Motor neuron (in vitro differentiated cells): ENCODE data around the gene IL20RA. TPM values are rescaled to one million over a fixed set of nuclear protein-coding genes. Genes with fewer than 3 reads are reported as not detected.

Experiments
- ATAC-seq, 8 experiments: fragments of 200-7000 bp; cut with Tn5 transposase; replicated peaks in 6 of 8; 2 replicates each; pipeline ENCODE4 v1.8.0; 2021; ENCODE audit warnings: mild to moderate bottlenecking in 8 of 8, moderate library complexity in 8 of 8
- H3K27ac ChIP-seq, 2 donors: fragments of 250-450 bp; sonication (Bioruptor Pico); 2 replicates each; pipeline ENCODE4 v1.9.0; 2021; ENCODE audit warnings: antibody characterized with exemption in 2 of 2, mild to moderate bottlenecking in 2 of 2, moderate library complexity in 1 of 2
- H3K4me1 ChIP-seq, 2 donors: fragments of 250-450 bp; sonication (Bioruptor Pico); replicated peaks in 1 of 2; 2 replicates each; pipeline ENCODE4 v1.6.1; 2021; ENCODE audit warnings: antibody characterized with exemption in 2 of 2, mild to moderate bottlenecking in 2 of 2, moderate library complexity in 1 of 2
- H3K4me3 ChIP-seq, 5 donors: fragments of 250-450 bp; sonication (Bioruptor Pico); 2 replicates each; pipeline ENCODE4 v1.9.0; 2021; ENCODE audit warnings: antibody characterized with exemption in 5 of 5, mild to moderate bottlenecking in 5 of 5, moderate library complexity in 4 of 5
- WGBS, 10 experiments: fragments of 450-650 bp; shearing (Covaris generic); methylation state at CpG; one replicate each; pipeline ENCODE4 v1.0.0; 2022; 5-methylcytosine and 5-hydroxymethylcytosine counted together
- in situ Hi-C, 9 experiments: fragments of 400-800 bp; cut with MboI; loops; one replicate each; pipeline ENCODE4 v1.15.0; 2021; ENCODE audit warnings: low sequenced_read_pairs in 9 of 9, low pct_unique_long_range_greater_than_20kb in 2 of 9; ENCODE audit not compliant: unreplicated experiment in 9 of 9
- total RNA-seq, 8 experiments: library from RNA; unstranded; fragments of 300-600 nt; gene quantifications; 2 replicates each; pipeline versions ENCODE4 v1.2.3 to v1.2.4, GENCODE V29; 2022

The IL20RA gene, protein sequence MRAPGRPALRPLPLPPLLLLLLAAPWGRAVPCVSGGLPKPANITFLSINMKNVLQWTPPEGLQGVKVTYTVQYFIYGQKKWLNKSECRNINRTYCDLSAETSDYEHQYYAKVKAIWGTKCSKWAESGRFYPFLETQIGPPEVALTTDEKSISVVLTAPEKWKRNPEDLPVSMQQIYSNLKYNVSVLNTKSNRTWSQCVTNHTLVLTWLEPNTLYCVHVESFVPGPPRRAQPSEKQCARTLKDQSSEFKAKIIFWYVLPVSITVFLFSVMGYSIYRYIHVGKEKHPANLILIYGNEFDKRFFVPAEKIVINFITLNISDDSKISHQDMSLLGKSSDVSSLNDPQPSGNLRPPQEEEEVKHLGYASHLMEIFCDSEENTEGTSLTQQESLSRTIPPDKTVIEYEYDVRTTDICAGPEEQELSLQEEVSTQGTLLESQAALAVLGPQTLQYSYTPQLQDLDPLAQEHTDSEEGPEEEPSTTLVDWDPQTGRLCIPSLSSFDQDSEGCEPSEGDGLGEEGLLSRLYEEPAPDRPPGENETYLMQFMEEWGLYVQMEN
- 1 to 10 TPM in 1 of 8 experiments, under 1 TPM in 4, not detected in 3; 0.09 to 3.5 (median 0.17) TPM for total RNA-seq

DNA sequence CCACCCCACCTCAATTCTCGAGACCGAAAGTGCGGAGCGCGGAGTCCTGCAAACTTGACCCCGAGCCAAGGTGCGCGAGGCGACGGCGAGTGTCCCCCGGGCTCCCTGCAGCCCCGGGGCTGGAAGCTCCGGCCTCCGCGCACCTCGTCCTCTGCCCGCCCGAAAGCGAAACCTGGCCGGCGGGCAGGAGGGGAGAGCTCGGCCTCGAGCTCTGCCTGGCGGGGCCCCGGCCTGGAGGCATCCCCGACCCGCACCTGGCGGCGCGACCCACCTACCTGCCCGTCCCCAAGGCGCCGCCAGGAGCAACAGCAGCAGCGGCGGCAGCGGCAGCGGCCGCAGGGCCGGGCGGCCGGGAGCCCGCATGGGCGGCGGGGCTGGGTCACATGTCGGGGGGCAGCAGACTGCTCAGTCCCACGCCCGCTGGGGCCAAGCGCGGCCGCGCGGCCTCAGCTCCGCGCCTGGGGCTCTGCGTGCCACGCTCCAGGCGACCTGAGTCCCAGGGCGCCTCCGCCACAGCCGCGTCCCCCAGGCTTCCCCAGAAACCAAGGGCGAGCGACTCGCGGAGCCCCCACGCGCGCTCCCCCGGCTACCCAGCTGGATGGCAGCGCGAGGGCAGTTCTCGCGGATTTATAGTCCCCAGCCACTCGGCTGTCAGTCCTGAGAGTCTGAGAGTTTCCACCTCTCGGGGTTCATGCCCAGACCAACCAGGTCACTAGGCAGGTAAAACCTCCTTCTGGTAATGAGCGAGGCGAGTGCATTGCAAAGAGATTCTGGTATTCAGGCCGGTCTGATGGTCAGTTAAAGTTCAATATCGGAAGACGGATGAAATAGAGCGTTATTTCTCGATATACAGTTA, at the start of gene IL20RA:
TSS of gene IL20RA (minus strand) at position 600 of the 856 bp plus-strand sequence. CDS start at position 363, 237 bp downstream.
- in situ Hi-C loops = no loop called here
- H3K4me3 ChIP-seq = peak within 1 kb of the TSS; percentile 19 to 43 (median 33)
- H3K4me1 ChIP-seq = peaks cover 0 to 3% of the 10 kb centered on the region in 2 donors
- 73 to 96% (median 90%) methylated on average over 2 to 12 of the region's 83 CpGs; no CpG with 5 or more reads in 2 of the 10 experiments for WGBS, 10 experiments
- no peak within 1 kb of the TSS for H3K27ac ChIP-seq
- ATAC-seq = peak; percentile 37 to 81 (median 51)

DNA sequence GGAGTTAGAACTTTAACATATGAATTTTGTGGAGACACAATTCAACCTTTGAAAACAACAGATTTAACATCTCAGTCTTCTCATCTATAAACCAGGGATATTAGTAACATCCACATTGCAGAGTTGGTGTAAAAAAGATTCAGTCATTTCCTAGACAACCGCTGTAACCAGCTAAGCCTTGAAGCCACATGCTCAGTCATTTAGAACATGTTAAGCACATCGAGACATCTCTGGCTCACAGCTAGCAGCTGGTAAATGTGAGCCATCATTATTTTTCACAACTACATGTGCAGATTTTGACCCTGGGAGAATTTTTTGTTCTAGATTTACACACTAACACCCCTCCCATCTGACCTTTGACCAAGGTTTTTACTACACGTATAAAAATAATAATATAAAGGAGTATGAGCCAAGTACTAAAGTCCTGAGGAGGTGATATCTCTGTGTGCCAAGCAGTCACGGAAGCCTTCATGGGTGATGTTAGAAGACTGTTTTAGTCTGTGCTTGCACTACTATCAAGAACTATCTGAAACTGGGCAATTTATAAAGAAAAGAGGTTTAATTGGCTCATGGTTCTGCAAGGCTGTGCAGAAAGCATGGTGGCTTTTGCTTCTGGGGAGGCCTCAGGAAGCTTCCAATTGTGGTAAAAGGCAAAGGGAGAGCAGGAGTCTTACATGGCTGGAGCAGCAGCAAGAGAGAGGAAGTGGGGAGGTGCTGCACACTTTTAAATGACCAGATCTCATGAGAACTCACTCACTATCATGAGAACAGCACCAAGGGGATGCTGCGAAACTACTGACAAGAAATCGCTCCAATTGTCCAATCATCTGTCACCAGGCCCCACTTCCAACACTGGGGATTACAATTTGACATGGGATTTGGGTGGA, 48.7 kb upstream of the IL20RA start:
- in situ Hi-C loops = loop anchor here in 4 of 9 experiments (10.0 to 25.0 kb wide), 3 partner anchors 169 to 551 kb away; no protein-coding TSS in a partner anchor
- ATAC-seq = no peak
- no peak overlapping the region for H3K27ac ChIP-seq
- H3K4me3 ChIP-seq = no peak overlapping the region
- 39 to 100% (median 87%) methylated on average over 1 to 6 of the region's 6 CpGs; no CpG with 5 or more reads in 1 of the 10 experiments for WGBS, 10 experiments
- peaks cover 0 to 3% of the 10 kb centered on the region in 2 donors for H3K4me1 ChIP-seq

DNA sequence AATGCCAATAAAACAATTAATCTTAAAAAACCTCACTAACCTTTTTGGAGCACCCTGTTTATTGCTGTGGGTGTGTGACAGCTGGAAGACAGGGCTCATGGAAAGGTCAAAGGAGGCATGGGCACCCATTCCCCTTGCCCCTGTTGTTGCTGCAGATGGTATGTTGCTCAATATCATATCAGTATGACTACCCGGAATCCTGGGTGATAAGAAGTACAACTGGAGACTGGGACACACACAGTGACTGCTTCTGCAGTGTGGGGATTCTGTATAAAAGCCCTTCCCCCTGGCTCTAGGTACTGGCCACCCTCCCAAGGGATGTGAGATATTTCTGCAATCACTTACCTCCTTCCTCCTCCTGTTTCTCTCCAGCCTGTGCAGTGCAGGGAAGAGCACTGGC, 47.3 kb upstream of the IL20RA start:
- no peak for ATAC-seq
- in situ Hi-C loops = loop anchor here in 4 of 9 experiments (10.0 to 25.0 kb wide), 3 partner anchors 170 to 553 kb away; no protein-coding TSS in a partner anchor
- Histone ChIP-seq H3K4me3 (no peak overlapping the region), H3K4me1 (peaks cover 0 to 3% of the 10 kb centered on the region in 2 donors), H3K27ac (no peak overlapping the region)
- 0 to 83% (median 50%) methylated on average over 1 of the region's 1 CpG; no CpG with 5 or more reads in 5 of the 10 experiments for WGBS, 10 experiments

DNA sequence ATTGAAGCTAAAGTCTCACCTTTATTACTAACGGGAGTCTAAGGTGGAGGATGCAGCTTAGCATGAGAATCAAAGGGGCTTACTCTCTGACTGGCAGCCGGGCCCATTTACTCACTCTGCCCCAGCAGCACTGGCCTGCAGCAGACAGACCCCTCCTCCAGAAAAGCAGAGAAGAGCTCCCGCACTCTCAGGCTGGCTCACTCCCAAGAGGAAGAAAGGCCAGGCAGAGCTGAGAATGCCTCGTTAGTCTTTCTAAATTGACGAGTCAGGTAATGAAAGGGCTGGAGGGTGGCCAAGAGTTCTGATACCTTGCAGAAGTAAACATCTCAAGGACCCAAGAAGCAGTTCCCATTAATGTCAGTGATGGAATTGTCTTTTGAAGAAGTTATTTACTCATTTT, 44.5 kb upstream of the IL20RA start:
- no peaks in the 10 kb centered on the region for H3K4me1 ChIP-seq
- no peak for ATAC-seq
- in situ Hi-C loops = loop anchor here in 3 of 9 experiments (25.0 kb wide), 2 partner anchors 173 to 548 kb away; no protein-coding TSS in a partner anchor
- 36 to 73% (median 58%) methylated on average over 2 to 5 of the region's 5 CpGs; no CpG with 5 or more reads in 2 of the 10 experiments for WGBS, 10 experiments
- H3K4me3 ChIP-seq = no peak overlapping the region
- no peak overlapping the region for H3K27ac ChIP-seq

DNA sequence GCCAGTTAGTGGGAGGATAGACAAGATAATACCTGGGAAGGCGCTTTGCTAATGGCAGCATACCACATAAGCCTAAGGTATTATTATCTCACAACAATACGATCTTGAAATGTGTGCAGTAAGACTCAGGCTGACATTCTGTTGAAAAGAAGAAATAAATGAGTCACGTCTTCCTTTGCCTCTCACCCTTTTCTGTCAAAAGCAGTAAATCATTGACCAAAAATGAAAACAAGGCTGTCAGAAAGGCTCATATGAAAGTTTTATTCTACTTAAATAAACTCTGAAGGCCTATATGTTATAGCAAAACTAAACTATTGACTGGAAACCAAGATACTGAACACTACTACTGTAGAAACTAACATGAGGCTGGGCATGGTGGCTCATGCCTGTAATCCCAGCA, 43.1 kb upstream of the IL20RA start:
- no peak overlapping the region for H3K4me3 ChIP-seq
- ATAC-seq = no peak
- in situ Hi-C loops = loop anchor here in 3 of 9 experiments (25.0 kb wide), 2 partner anchors 174 to 549 kb away; no protein-coding TSS in a partner anchor
- WGBS, 10 experiments = 56 to 100% (median 76%) methylated on average over 1 to 3 of the region's 3 CpGs; no CpG with 5 or more reads in 4 of the 10 experiments
- H3K4me1 ChIP-seq = no peaks in the 10 kb centered on the region
- H3K27ac ChIP-seq = no peak overlapping the region

DNA sequence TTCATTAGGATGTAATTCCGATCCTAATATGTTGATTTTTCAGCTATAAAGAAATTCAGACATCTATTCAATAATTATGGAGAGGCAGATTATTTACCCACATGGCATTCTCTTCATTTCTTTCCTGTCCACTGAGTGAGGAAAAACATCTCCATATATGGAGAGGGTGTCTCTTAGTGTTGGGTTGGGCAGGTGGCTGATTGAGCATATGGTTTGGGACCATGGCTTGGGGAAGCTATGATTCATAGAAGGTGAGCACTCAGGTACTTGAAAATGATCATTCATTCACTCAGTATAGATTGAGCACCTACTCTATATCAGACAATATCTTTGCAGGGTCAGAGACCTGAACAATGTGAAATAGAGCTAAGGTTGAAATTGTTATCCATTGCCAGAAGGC, 41.3 kb upstream of the IL20RA start:
- in situ Hi-C loops = loop anchor here in 3 of 9 experiments (25.0 kb wide), 2 partner anchors 176 to 551 kb away; no protein-coding TSS in a partner anchor
- Histone ChIP-seq H3K27ac (no peak overlapping the region), H3K4me3 (no peak overlapping the region), H3K4me1 (peaks cover 0 to 2% of the 10 kb centered on the region in 2 donors)
- no peak for ATAC-seq
- 0 to 100% (median 83%) methylated on average over 1 of the region's 1 CpG; no CpG with 5 or more reads in 2 of the 10 experiments for WGBS, 10 experiments

DNA sequence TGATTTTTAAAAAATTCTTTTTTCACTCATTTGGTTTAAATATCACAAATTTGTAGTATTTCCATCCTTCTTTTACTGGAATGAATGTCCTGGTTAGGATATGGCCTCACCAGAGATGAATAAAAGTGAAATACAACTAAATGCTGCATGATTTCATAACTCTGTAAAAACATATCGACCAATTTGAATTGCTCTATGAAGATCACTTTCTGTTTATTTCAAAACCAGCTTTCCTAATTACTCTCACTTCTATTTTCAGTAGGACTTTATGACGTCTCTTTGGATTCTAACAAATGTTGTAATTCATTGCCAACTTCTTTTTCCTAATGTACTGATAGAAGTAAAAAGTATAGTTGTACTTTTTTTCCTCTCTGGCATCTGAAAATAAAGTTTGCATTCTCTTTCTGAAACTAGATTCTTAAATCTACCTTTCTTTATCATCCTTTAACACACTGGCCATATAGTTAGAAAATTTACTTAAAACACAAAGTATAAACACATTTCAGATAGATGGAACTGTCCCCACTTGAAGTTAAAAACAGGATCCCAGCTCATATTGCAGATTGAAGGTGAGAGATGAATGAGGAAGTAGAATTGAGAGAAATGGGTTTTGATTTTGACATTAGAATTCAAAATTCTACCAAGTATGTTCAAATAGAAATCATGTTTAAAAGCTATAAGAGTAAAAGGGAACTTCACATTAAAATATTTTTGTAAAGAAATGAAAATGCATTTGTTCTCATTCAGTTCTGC, 40.3 kb upstream of the IL20RA start:
- peaks cover 0 to 2% of the 10 kb centered on the region in 2 donors for H3K4me1 ChIP-seq
- H3K4me3 ChIP-seq = no peak overlapping the region
- WGBS, 10 experiments = 10 to 100% (median 83%) methylated on average over 1 to 2 of the region's 2 CpGs
- no peak overlapping the region for H3K27ac ChIP-seq
- in situ Hi-C loops = loop anchor here in 3 of 9 experiments (25.0 kb wide), 2 partner anchors 177 to 552 kb away; no protein-coding TSS in a partner anchor
- ATAC-seq = no peak

DNA sequence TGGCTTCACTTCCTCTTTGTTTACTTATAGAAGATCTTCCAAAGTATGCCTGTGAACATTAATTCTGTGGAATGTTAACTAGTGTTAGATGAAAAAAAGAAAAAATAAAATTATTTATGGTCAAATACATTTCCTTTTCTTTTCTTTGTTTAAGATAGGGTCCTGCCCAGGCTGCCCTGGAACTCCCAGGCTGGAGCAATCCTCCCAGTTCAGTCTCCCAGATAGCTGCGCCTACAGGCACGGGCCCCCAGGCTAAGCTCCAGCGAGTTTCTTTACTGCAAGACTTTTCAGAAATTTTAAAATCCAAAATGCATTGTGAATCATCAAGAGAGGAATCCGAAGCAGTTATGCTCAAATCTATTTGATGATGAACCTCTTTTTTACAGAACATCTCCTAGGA, 39.3 kb upstream of the IL20RA start:
- Histone ChIP-seq H3K4me1 (peaks cover 0 to 2% of the 10 kb centered on the region in 2 donors), H3K27ac (no peak overlapping the region), H3K4me3 (no peak overlapping the region)
- in situ Hi-C loops = loop anchor here in 3 of 9 experiments (25.0 kb wide), 2 partner anchors 178 to 553 kb away; no protein-coding TSS in a partner anchor
- WGBS, 10 experiments = 16 to 92% (median 66%) methylated on average over 1 to 4 of the region's 4 CpGs; no CpG with 5 or more reads in 1 of the 10 experiments
- ATAC-seq = no peak

DNA sequence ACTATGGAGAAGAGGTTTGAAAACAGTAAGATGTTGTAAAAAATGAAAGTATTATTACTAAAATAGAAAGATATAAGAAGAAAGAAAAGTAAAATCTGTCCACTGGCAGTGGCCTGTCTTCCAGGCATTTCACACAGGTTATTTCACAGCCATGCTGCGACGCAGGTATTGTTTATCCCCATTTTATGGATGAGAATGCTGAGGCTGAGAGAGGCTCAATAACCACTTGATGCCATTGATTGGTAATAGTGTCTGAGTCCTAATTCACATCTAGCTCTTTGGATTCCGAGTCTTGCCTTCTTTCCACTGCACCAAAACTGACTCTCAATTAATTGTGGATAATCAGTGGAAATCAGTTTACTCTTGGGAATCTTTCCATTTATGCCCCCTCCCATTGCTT, 37.2 kb upstream of the IL20RA start:
- no peak for ATAC-seq
- in situ Hi-C loops = loop anchor here in 3 of 9 experiments (25.0 kb wide), 2 partner anchors 180 to 555 kb away; no protein-coding TSS in a partner anchor
- WGBS, 10 experiments = 70 to 100% (median 85%) methylated on average over 1 to 3 of the region's 3 CpGs; no CpG with 5 or more reads in 4 of the 10 experiments
- Histone ChIP-seq H3K4me3 (no peak overlapping the region), H3K4me1 (peaks cover 0 to 2% of the 10 kb centered on the region in 2 donors), H3K27ac (no peak overlapping the region)

DNA sequence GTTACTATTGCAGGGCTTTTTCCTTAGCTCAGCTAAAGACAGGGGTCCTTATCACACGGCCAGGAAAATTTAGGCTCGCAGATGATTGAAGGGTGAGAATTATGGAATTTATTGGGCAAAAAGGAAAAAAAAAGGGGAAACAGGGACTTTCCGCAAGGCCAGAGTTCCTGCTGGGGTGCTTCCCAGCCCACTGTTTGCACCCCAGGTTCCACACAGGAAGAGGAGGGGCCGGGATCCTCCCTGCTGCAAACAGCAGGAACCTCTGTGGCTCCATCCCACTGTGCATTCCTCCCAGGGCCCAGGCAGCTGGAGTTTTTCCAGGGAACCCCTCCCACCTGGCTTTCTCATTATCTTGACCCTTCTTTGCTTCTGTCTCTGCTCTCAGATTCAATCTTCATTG, 35.9 kb upstream of the IL20RA start:
- Histone ChIP-seq H3K4me1 (peaks cover 0 to 2% of the 10 kb centered on the region in 2 donors), H3K27ac (no peak overlapping the region), H3K4me3 (no peak overlapping the region)
- in situ Hi-C loops = loop anchor here in 3 of 9 experiments (25.0 kb wide), 2 partner anchors 182 to 557 kb away; no protein-coding TSS in a partner anchor
- no peak for ATAC-seq
- 40 to 100% (median 75%) methylated on average over 1 to 4 of the region's 4 CpGs; no CpG with 5 or more reads in 1 of the 10 experiments for WGBS, 10 experiments
